Lower leg skin (tissue), 3 donors: Measurements from ENCODE around the gene PEX1.

Source experiments
- CTCF ChIP-seq, 3 donors: fragments of 450-650 bp; IDR thresholded peaks; one replicate each; pipeline ENCODE4 v1.5.1; 2016; ENCODE audit warnings: antibody characterized with exemption in 3 of 3, mild to moderate bottlenecking in 3 of 3, moderate library complexity in 2 of 3
- POLR2A ChIP-seq, 2 donors: fragments of 450-650 bp; IDR thresholded peaks; one replicate each; pipeline ENCODE4 v1.6.1; 2016 to 2017; ENCODE audit warnings: antibody characterized with exemption in 2 of 2, mild to moderate bottlenecking in 1 of 2, moderate library complexity in 1 of 2

GRCh38 chr7:92460510-92460909 is 67.8 kb downstream of the PEX1 start:
- no peak for TF ChIP-seq CTCF (IDR thresholded peaks at IDR 0.05)
- TF ChIP-seq POLR2A (IDR thresholded peaks at IDR 0.05): no peak
